Cerebellar nuclear complex (tissue), 1 donor: ENCODE results near the gene VWF.

Source experiments
- DNase-seq, 2 experiments: peaks; one replicate each; lab custom pipeline; 2025; lab: John Stamatoyannopoulos, UW

Gene VWF

DNA sequence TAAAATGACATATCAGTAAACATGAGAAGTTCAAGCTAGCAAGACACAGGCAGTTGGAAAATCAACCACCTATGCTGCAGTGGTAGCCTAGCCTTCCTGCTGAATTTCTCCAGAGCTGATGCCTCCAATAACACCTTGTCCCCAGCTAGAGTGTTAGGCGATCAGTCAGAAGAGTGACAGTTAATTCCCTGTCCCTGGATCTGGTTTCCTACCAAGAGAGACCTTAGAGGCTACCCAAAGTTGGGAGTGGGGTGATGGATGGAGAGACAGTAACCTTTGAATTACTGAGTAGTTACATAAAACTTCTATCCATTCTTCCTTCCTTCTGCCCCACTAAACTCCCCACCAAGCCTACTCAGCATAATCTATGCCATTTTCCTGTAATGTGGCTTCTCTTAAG, 177.5 kb downstream of the VWF start:
- DNase-seq, result no peak

DNA sequence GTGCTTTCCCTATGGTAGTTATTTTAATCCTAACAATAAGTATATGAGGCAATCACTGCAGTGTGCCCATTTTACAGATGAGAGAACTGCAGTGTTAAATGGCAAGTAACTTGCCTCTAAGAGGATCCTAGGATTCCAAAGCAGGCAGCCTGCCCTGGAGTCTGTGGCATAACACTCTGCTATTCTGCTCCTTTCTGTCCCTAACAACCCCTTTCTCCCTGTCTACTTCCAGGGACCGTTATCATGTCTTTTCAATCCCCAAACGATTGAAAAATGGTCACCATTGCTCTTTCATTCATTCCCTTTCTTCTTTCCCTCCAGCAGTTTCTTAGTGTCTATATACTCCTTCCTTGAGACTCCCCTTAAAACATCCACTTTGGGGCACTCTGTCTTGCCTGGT, 178.1 kb downstream of the VWF start:
- no peak for DNase-seq

DNA sequence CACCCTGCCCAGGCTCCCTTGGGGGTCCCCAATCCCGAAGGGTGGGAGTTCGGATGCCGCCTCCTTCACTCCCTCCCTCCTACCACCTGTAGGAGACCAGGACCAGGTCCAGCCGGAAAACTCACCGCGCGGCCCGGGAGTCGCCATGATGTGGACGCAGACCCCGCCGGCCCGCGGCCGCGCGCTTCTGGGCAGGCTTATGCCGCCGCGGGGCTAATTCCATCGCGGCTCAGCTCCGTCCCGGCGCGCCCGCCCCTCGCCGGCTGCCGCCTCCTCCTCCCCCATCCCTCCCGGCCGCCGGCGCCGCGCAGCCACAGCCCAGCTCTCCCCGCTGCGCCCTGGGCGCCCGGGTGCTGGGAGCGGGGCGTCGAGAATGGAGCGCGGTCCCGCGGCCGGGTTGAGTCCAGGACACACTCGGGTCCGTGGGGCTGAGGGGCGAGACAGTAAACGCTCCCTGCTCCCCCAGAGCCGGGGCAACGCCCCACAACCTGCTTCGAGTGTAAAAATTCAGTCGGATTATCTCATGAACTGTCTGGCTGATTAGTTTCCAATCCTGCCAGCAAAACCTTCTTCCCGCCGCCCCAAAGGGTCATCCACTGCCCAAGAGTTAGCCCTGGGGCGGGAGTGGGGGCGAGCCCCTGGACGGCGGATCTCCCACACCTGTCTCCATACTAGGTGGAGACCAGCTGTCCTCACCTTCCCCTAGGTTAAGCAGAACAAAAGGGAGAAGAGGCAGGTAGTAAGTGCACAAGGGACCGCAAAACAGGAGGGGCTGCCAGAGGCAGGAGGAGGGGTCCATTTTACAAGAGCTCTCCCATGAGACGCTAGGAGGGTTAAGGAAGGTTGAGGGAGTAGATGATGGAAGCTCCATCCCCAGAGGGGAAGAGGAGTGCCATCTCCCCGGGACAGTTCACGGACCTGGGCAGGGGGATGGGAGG, 179.1 kb downstream of the VWF start, which contains the start of gene ANO2:
Gene ANO2, minus strand, starts transcription at position 189 of the 938 bp plus-strand sequence. Its CDS starts 42 bp downstream, at position 147.
- DNase-seq, result no peak

DNA sequence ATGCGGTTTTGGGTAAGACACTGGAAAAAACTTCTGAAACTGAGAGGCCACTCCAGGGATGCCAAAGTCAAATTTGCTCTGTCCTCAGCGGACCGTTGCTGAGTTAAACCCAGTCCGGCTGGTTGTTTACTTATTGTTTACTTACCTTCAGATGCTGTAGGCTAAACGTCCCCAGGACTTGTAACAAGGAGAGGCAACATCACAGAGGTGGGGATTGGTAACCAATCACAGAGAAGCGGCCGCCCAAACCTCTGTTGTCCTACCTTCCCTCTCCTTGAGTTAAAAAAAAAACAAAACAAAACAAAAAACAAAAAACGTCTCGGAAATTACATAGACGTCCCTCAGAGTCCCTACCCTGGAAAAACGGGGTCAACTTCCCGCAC, 179.8 kb downstream of the VWF start:
- DNase-seq, result no peak

DNA sequence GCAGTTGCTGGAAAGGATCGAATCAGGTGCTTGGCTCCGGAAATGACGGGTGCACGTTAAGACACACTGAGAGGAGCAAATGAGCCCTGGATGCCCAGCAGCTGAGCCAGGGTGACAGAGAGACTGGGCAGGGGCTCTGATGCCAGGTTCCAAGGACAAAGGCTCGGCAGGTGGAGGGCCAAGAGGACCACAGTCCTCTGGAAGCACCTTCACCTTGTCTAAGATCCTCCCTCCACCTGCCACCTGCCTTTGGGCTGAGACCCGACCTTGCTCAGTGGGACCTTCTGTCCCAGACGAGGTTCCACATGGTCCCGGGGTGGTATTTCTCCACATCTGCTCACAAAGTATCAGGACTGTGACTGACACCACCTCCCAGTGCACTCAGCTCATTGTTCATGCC, 180.4 kb downstream of the VWF start:
- no peak for DNase-seq

DNA sequence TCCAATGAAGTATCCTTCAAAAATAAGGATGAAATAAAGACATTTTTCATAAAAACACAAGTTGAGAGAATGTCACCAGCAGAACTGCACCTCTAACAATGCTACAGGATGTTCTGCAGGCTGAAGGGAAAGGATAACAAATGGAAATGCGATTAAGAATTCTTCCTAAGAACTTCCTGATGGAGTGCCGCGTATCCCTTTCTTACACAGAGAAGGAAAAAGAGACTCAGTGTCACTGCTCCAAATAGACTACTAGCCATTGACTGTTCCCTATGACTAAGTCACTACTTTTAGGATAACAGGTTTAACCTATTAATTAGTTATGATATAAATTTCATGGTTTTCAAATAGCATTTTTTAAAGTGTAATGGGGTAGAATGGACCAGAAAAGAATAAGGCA, 182.6 kb downstream of the VWF start:
- DNase-seq, result no peak

DNA sequence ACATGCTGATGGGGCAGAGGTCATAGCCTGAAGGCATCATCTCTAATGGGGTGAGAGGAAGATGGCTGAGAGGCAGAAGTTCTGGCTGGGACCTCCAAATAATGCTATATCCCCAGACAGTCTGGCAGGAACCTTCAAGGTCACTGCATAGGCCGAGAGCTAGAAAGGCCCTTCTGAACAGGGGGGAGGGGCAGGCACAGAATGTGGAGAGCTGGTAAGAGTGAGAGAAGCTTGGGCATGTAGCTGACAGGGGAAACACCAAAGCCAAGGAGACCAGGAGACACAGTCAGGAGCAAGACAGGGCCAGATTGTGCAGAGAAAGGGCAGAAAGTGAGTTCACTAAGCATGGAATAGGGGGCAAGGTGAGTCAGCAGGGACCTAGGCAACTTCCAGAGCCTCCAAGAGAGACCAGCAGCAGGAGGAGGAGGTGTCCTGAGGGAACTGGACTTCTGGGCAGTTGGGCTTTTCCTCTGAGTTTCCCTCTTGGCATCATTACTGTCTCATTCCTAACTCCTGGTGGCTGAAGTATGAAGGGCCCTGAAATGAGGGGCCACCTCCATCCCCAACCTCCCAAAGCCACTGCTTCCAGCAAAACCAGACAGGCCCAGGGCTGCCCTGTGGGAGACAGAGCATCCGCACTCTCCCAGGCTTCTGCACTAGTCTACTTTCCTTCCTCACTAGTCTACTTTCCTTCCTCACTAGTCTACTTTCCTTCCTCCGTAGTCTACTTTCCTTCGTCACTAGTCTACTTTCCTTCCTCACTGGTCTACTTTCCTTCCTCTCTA, 196.5 kb downstream of the VWF start:
- no peak for DNase-seq

DNA sequence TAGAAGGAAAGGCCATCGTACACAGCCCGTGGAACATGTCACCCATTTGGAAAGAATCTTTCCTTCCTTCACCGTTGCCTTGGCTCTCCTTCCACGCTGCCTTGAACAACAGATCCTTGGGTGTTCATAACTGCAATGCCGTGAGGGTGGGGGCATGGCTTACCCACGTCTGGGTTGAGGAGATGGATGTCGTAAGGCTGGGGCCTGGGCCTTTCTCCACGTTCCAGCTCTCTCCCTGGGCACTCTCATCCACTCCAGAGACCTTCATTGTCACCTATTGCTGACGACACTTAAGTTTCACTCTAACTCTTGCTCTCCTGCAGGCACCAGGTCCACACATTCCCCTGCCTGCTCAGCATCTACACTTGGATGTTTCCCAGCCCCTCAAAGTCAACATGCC, 198.8 kb downstream of the VWF start:
- no peak for DNase-seq

DNA sequence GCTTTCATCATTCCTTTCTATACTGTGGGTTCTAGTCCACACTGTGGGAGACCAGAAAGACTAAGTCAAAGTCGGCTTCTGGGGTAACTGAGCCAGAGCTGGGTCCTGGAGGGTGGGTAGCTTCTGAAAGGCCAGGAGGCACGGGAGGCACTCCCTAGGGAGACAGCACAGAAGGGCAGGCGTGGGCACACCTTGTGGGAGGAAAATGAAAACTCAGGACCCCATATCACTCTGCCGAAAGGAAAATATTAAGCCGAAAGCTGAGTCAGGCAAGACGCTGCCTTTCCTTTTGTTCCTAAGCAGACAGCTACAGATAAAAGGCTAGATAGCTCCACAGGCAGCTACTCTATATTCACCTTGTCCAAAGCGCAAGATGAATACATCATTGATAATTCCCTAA, 200.1 kb downstream of the VWF start:
- no peak for DNase-seq

DNA sequence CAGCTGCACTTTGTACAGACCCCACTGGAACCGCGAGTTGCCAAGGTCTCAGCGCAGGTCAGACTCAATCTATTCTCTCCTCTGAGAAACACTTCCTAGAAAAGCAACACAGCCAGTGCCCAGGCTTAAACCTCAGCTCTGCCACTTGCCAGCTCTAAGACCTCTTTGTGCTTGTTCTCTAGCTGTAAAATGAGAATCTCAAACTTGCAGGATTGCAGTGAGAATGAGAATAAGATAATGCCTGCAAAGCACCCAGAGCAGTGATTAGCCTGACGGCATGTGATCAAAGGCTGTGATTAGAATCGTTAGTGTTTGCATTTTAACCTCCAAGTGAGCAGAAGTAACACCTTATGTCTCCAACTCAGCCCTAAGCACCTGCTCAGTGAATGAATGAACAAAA, 200.7 kb downstream of the VWF start:
- no peak for DNase-seq

DNA sequence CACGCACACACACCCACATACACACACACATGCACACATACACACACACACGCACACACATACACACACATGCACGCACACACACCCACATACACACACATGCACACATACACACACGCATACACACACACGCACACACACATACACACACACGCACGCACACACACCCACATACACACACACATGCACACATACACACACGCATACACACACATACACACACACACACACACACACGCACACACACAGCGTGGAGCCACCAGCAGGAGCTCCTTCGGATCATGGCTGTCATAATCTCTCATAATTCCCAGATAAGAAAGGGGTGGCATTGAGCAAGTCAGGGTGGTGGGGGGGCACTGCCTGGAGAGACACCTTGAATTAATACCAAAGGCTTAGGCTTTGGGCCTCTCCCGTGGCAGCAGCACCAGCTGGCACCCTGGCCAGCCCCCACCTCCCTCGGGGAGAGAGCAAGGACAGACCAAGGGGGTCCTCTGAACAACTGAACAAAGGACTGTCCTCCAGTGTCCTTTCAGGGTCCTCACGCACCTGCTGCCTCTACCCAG, 201.3 kb downstream of the VWF start:
- DNase-seq, result no peak

DNA sequence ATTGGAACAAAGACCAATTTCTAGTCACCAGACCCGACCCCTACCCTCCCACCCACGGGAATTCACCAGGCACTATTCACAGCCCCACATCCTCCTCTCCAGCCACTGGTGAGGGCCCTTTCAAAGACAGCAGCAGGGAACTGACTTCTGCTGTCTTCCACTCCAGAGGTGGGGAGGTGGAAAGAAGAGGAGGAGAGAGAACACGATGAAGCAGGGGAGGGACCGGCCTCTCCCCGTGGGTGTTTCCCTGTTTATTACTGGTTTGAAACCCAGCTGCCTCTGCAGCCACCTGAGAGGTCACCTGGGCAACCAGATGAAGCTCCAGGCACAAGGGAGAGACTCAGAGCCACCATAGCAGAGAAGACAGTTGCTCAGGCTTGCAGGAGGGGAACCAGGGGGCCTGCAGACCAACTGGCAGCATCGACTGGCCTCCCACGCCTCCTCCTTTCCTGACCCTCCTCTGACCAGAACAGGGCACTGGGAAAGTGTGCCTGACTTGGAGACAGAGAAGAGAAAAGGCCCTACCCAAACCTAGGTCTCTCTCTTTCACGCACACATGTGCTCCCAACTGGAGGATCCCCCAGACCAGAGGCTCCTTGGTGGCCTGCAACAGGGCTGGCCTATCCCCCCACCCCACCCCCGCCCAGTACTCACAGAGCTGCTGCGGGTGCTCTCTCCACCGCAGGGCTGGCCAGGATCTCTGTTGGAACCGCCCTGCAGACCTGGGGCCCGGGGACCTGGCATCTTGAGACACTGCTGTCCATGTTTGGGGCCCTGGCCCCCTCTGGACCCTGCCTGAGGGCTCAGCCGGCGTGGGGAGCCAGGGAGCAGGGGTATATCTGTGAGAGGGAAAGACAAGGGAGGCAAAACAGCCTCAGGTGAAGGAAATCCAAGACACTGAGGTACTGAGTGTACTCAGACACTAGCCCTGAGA, 202.2 kb downstream of the VWF start:
- no peak for DNase-seq

DNA sequence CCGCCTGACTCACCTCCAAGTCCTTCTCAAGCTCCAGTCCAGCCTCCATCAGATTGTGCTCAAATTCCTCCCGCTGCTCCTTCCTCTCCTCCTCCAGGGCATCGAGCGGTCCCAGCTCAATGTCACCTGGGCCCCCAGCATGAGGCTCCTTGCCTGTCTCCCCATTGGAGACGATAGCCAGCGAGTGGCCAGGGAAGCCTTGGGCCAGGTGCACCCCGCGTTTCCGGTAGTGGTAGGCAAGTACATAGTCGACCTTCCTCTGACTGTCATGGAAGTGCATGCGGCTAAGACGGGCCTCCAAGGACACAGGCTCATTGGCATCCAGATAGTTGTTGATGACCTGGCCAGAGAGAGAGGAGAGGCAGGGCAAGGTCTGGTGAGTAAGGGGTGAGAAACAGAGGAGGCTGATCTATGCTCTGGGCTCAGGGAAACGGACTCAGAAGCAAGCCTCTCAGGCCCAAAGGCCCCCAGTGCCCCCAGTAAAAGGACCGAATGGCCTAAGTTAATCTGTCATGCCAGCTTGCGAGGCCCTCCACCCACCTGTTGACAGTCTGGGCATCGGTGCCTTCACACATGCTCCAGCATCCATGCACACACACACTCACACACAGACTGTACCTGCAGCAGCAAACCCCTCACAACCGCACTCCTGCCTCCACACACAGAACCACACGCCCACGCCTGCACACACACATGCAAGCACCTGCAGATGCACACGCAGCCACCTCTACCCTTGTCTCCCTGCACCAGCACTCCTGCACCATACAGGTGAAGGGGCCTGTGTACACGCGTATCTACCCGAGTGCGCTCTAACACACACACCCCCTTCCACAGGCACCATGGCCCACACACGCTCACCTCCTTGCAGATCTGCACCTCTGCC, 203.2 kb downstream of the VWF start:
- DNase-seq, result no peak

DNA sequence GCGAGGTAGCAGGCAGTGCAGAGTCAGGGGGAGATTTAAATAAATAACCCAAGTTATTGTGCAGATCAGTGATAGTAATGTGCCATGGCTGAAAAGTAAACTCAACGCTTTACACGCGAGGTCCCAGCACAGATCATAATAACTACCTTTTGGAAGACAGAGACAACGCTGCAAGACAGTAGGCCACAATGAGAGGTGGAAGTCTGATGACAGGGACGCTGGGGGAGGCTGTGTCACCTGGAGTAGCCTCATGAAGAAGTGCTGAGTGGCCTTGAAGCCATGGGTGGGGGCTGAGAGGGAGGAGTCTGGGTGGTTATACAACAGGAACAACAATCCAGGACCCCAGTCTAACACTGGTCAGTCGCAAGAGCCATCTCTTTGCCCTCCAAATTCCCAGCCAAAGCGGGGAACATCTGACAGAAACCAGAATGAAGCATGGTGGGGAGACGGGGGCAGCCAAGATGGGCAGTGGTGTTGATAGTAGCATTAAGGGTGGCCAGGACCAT, 207.6 kb downstream of the VWF start:
- no peak for DNase-seq

DNA sequence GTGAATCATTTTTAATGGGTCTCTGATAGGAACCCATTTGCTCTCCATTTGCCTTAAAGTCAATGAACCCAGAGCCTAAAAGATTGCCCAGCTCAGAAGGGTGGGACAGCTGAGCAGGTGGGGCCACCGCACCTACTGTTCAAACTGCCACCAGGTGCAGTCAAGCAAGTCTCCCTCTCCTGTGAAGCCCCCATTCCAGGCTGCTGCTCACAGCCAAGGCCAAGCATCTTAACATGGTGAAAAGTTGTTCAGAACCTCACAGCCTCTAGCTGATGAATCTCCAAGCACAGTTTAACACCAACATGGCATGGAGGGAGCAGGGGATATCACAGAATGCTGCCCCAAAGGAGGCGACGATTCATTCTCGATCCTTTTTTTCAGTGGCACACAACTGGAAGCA, 209.0 kb downstream of the VWF start:
- DNase-seq, result no peak

DNA sequence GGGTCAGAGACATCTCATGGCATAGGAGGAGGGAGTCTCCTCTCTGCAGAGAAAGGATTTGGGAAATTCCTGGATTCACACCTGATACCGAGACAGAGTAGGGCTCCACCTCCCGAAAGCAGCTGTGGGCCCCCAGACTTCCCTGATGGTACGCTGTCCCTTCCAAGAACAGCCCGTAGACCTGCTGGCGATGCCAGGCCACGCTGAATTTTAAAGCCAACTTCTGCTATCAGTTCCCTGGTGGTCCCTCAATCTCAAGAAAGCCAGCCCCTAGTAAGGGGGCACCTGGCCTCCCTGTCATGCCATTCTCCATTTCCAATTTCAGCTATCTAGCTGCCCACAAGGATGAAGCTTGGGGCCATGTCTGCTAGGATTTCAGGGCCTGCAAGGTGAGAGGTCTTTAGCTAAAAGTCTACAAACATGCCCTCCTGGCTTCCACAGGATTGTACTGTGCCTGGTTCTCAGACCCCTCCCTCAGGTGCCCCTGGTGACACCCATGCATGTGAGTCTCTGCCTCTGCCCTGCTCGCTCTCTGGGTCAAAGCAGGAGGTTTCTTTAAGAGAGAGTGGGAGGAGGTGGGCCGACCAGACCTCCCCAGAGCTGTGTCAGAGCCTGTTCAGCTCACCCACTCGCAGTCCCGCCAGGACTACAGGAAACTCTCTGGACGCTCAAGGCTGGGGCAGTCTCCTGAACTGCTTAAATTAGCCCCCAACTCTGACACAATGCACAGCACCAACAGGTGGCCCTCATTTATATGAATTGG, 209.9 kb downstream of the VWF start:
- no peak for DNase-seq

DNA sequence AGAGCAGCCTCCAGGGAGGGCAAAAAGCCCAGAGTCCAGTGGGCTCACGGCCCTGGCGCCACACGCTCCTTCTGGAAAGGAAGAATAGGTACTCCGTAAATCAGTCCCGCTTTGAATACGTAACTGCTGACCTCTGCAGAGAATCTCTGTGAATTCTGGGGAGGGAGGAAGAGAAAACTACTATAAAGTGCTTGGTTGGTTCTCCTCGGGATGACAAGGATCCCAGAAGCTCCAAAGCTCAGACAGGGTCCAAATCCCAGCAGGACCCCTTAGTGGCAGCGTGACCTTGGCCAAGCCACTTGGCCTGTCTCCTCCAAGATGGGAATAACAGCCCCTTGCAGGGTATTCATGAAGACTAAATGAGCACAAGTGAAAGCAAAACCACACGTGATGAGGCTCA, 211.1 kb downstream of the VWF start:
- no peak for DNase-seq

DNA sequence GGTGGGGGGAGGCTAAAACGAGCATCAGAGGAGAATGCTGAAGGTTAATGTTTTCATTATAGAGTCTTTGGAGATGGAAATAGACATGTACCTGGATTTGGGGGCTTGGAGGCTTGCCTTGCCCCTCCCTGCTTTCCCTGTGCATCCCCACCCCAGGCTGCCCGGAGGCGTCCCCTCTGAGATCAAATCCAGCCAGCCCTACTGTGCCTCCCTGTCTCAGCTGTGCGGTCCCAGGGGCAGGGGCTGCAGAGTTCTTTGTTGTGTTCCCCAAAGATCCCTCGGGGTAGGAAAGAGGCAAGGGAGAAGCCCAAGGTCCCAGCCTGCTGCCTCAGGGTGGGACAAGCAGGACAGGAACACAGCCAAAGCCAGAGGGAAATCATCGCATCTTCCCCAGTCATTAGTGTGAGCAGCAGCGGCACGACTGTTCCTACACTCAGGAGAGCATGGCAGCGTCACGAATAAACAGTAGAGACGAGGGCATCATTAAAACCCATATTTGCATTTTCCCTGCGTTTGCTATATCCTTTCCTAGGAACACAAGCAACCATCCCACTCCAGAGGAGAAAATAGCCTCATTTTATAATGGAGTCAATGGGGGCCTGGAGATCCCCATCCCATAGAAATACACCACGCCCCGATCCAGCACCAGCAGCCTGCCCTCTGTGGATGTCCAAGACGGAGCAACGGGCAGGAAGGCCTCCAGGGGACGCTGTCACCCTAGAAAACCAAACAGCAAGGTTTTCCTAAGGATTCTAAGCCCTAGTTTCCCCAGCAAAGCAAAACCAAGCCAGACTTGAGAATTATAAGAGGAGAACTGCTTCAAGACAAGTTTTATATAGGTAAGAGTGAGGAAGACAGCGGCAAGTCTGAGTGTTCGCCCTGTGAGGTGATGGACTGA, 211.8 kb downstream of the VWF start:
- no peak for DNase-seq

DNA sequence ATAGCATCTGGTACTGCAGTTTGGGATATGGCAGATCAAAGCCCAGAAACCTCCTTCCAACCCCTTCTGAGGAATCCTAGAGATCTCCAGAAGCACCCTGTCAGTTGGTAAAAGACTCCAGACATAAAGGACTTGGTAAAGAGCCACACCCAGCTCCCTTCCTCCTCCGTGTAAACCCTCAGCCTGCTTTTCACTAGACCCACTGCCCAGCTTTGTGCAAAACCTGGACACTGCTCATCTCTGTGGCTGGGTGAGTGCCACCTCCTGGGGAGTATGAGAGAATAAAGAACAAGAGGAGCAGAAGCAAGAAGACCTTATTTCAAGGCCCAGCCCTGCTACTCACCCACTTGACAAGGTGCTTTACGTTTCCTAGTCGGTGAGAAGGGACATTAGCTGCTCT, 212.5 kb downstream of the VWF start:
- no peak for DNase-seq
